GM21528 (cell line): Measurements from ENCODE around the gene OR1N1.
"Not testable (repeated sequence)": the region's sequence is repeated elsewhere in the genome, so short reads cannot be mapped to it uniquely, and the experiment has no call there.

Experiments used
- ATAC-seq: cut with Tn5 transposase; IDR thresholded peaks from one replicate; pipeline ENCODE4 v1.9.1; 2021; ENCODE audit warnings: mild to moderate bottlenecking, moderate library complexity; ENCODE audit not compliant: unreplicated experiment, low FRiP score

The OR1N1 gene

GRCh38 chr9:122527193-122527592 lies at the start of gene OR1N1:
TSS of gene OR1N1 (minus strand) at chr9:122527293. CDS start at chr9:122527293, 0 bp downstream.
- no peak for ATAC-seq

GRCh38 chr9:122572456-122572855 lies 45.4 kb upstream of the OR1N1 start:
- ATAC-seq, result no peak

GRCh38 chr9:122567901-122568300 lies 40.8 kb upstream of the OR1N1 start:
- ATAC-seq, result no peak

GRCh38 chr9:122562134-122562760 lies 35.2 kb upstream of the OR1N1 start:
- no peak for ATAC-seq

GRCh38 chr9:122561446-122561845 lies 34.4 kb upstream of the OR1N1 start:
- no peak for ATAC-seq

- ATAC-seq, result no peak
Measured at GRCh38 chr9:122552812-122553211, 25.7 kb upstream of the OR1N1 start, which contains the start of gene OR1N2. TSS of gene OR1N2 (plus strand) at chr9:122553112. CDS start at chr9:122553212, 100 bp downstream.

- ATAC-seq, result no peak
Measured at GRCh38 chr9:122551371-122551770, 24.3 kb upstream of the OR1N1 start.

- no peak for ATAC-seq
Measured at GRCh38 chr9:122546196-122546595, 19.1 kb upstream of the OR1N1 start.

GRCh38 chr9:122538757-122539156 lies 11.7 kb upstream of the OR1N1 start:
- no peak for ATAC-seq

GRCh38 chr9:122537066-122537465 lies 10.0 kb upstream of the OR1N1 start:
- not testable (repeated sequence) for ATAC-seq

GRCh38 chr9:122536134-122536533 lies 9.0 kb upstream of the OR1N1 start:
- no peak for ATAC-seq

GRCh38 chr9:122531157-122531556 lies 4.1 kb upstream of the OR1N1 start:
- not testable (repeated sequence) for ATAC-seq

- no peak for ATAC-seq
Measured at GRCh38 chr9:122526602-122527001, 491 bp downstream of the OR1N1 start.

GRCh38 chr9:122519376-122519775 lies 7.7 kb downstream of the OR1N1 start:
- ATAC-seq, result no peak

- no peak for ATAC-seq
Measured at GRCh38 chr9:122518841-122519240, 8.3 kb downstream of the OR1N1 start, which contains the start of gene OR1J4. TSS of gene OR1J4 (plus strand) at chr9:122519141. CDS start at chr9:122519141, 0 bp downstream.

GRCh38 chr9:122518226-122518625 lies 8.9 kb downstream of the OR1N1 start:
- no peak for ATAC-seq

GRCh38 chr9:122510502-122510901 lies 16.6 kb downstream of the OR1N1 start, which contains the start of gene OR1J2:
TSS of gene OR1J2 (plus strand) at chr9:122510802. CDS start at chr9:122510802, 0 bp downstream.
- no peak for ATAC-seq

- ATAC-seq, result no peak
Measured at GRCh38 chr9:122506964-122507363, 20.1 kb downstream of the OR1N1 start.

- ATAC-seq, result no peak
Measured at GRCh38 chr9:122498883-122499288, 28.2 kb downstream of the OR1N1 start.

- no peak for ATAC-seq
Measured at GRCh38 chr9:122479062-122479461, 48.0 kb downstream of the OR1N1 start.

GRCh38 chr9:122477826-122478225 lies 49.3 kb downstream of the OR1N1 start, which contains the start of gene OR1J1:
TSS of gene OR1J1 (minus strand) at chr9:122477926. CDS start at chr9:122477926, 0 bp downstream.
- no peak for ATAC-seq

GRCh38 chr9:122477346-122477745 lies 49.7 kb downstream of the OR1N1 start:
- ATAC-seq, result no peak
